Liver (tissue), 9 donors: ENCODE measurements around the gene TXLNA. TPM values are rescaled to one million over a fixed set of nuclear protein-coding genes. Genes with fewer than 3 reads are reported as not detected.

Source experiments
- DNase-seq: peaks from one replicate; pipeline ENCODE4 v3.0.0-alpha.2; 2017; ENCODE audit warnings: low spot score
- H3K27ac ChIP-seq, 2 donors: one replicate each; pipeline ENCODE4 v1.7.0; 2013; ENCODE audit warnings: inconsistent platforms in 2 of 2, low read length in 2 of 2, control low read depth in 1 of 2, low read depth in 1 of 2, mild to moderate bottlenecking in 1 of 2
- H3K27me3 ChIP-seq, 4 donors: one replicate each; pipeline versions ENCODE4 v1.6.1 to v1.7.0; 2013; ENCODE audit warnings: low read length in 3 of 4, inconsistent platforms in 1 of 4, mild to moderate bottlenecking in 1 of 4, moderate library complexity in 1 of 4; ENCODE audit not compliant: control insufficient read depth in 4 of 4, insufficient read depth in 4 of 4
- H3K36me3 ChIP-seq, 4 donors: one replicate each; pipeline versions ENCODE4 v1.6.1 to v1.7.0; 2013; ENCODE audit warnings: low read length in 3 of 4, mild to moderate bottlenecking in 3 of 4, low read depth in 1 of 4, moderate library complexity in 1 of 4; ENCODE audit not compliant: control insufficient read depth in 4 of 4, insufficient read depth in 3 of 4
- H3K4me1 ChIP-seq, 4 donors: one replicate each; pipeline versions ENCODE4 v1.6.1 to v1.7.0; 2013; ENCODE audit warnings: low read length in 3 of 4, mild to moderate bottlenecking in 3 of 4, moderate library complexity in 1 of 4; ENCODE audit not compliant: control insufficient read depth in 4 of 4, insufficient read depth in 4 of 4
- H3K4me3 ChIP-seq, 3 donors: one replicate each; pipeline versions ENCODE4 v1.6.1 to v1.7.0; 2013; ENCODE audit warnings: low read length in 3 of 3, control low read depth in 1 of 3, low read depth in 1 of 3, mild to moderate bottlenecking in 1 of 3
- H3K9ac ChIP-seq, 2 donors: one replicate each; pipeline ENCODE4 v1.7.0; 2013; ENCODE audit warnings: low read length in 2 of 2, mild to moderate bottlenecking in 2 of 2, moderate library complexity in 2 of 2, control low read depth in 1 of 2, low read depth in 1 of 2
- H3K9me3 ChIP-seq, 4 donors: one replicate each; pipeline versions ENCODE4 v1.6.1 to v1.7.0; 2013; ENCODE audit warnings: low read length in 3 of 4; ENCODE audit not compliant: control insufficient read depth in 4 of 4
- ATF3 ChIP-seq: IDR thresholded peaks from 2 replicates; pipeline ENCODE4 v1.6.1; 2016; ENCODE audit warnings: antibody characterized with exemption
- CTCF ChIP-seq: fragments of 150-350 bp; IDR thresholded peaks from 2 replicates; pipeline ENCODE4 v1.5.1; 2017; ENCODE audit warnings: improper control_type of control experiment, low read depth, low read length; ENCODE audit not compliant: missing input control
- EGR1 ChIP-seq, 2 donors: IDR thresholded peaks; 2 replicates each; pipeline ENCODE4 v1.6.1; 2016 to 2018; ENCODE audit warnings: antibody characterized with exemption in 2 of 2, low read depth in 2 of 2
- FOXA1 ChIP-seq: IDR thresholded peaks from 2 replicates; pipeline ENCODE4 v1.6.1; 2016; ENCODE audit warnings: antibody characterized with exemption
- FOXA2 ChIP-seq: IDR thresholded peaks from 2 replicates; pipeline ENCODE4 v1.6.1; 2016; ENCODE audit warnings: antibody characterized with exemption
- GABPA ChIP-seq, 2 donors: IDR thresholded peaks in 1 of 2; conservative IDR thresholded peaks in 1 of 2; 2 replicates each; pipeline ENCODE4 v1.6.1; 2016; ENCODE audit warnings: antibody characterized with exemption in 2 of 2, mild to moderate bottlenecking in 1 of 2, moderate library complexity in 1 of 2
- HNF4A ChIP-seq, 2 donors: conservative IDR thresholded peaks; 2 replicates each; pipeline ENCODE4 v1.6.1; 2016; ENCODE audit warnings: antibody characterized with exemption in 2 of 2, mild to moderate bottlenecking in 2 of 2
- HNF4G ChIP-seq: IDR thresholded peaks from 2 replicates; pipeline ENCODE4 v1.6.1; 2016; ENCODE audit warnings: antibody characterized with exemption
- JUND ChIP-seq, 2 donors: IDR thresholded peaks; 2 replicates each; pipeline ENCODE4 v1.6.1; 2016; ENCODE audit warnings: antibody characterized with exemption in 2 of 2
- MAX ChIP-seq: IDR thresholded peaks from 2 replicates; pipeline ENCODE4 v1.6.1; 2016; ENCODE audit warnings: antibody characterized with exemption
- NR2F2 ChIP-seq: IDR thresholded peaks from 2 replicates; pipeline ENCODE4 v1.6.1; 2016; ENCODE audit warnings: antibody characterized with exemption
- RAD21 ChIP-seq, 2 donors: IDR thresholded peaks; 2 replicates each; pipeline ENCODE4 v1.6.1; 2016; ENCODE audit warnings: antibody characterized with exemption in 2 of 2, mild to moderate bottlenecking in 2 of 2
- REST ChIP-seq: IDR thresholded peaks from 2 replicates; pipeline ENCODE4 v1.6.1; 2016; ENCODE audit warnings: antibody characterized with exemption, mild to moderate bottlenecking
- RXRA ChIP-seq, 2 donors: IDR thresholded peaks; 2 replicates each; pipeline ENCODE4 v1.6.1; 2017 to 2018; ENCODE audit warnings: antibody characterized with exemption in 2 of 2, mild to moderate bottlenecking in 1 of 2
- SP1 ChIP-seq: IDR thresholded peaks from 2 replicates; pipeline ENCODE4 v1.6.1; 2018; ENCODE audit warnings: antibody characterized with exemption, mild to moderate bottlenecking
- TAF1 ChIP-seq: conservative IDR thresholded peaks from 2 replicates; pipeline ENCODE4 v1.6.1; 2016; ENCODE audit warnings: antibody characterized with exemption, mild to moderate bottlenecking
- YY1 ChIP-seq: IDR thresholded peaks from 2 replicates; pipeline ENCODE4 v1.6.1; 2016; ENCODE audit warnings: antibody characterized with exemption, mild to moderate bottlenecking
- ZBTB33 ChIP-seq: IDR thresholded peaks from 2 replicates; pipeline ENCODE4 v1.6.1; 2016; ENCODE audit warnings: antibody characterized with exemption
- WGBS: extraction: QIAGEN DNeasy Blood & Tissue Kit; methylation state at CpG from one replicate; pipeline ENCODE4 v1.1.7; 2013; 5-methylcytosine and 5-hydroxymethylcytosine counted together
- polyA plus RNA-seq, 2 donors: library from polyadenylated mRNA; stranded (reverse) in 1 of 2; unstranded in 1 of 2; fragments of 200-250 nt in 1 of 2; fragments of >200 nt in 1 of 2; fragmentation: Nextera tagmentation in 1 of 2; extraction: Ambion mirVana in 1 of 2; gene quantifications; one replicate each; pipeline versions ENCODE4 v1.2.1 to v1.2.3, GENCODE V29; 2013 to 2015
- total RNA-seq, 2 donors: library from RNA; depleted of rRNA; stranded (reverse); fragments of >200 nt; gene quantifications; one replicate each; pipeline ENCODE4 v1.2.3, GENCODE V29; 2014
- donor health status: healthy.
- donor health status: healthy.
- donor health status: healthy.
- donor health status: healthy.
- donor health status: healthy.

Gene TXLNA
- total and polyA plus RNA-seq, 4 donors: 17.9 to 46.7 (median 28.9) TPM

GRCh38 chr1:32179193-32179442 is 357 bp upstream of the TXLNA start:
- TF ChIP-seq RAD21 (IDR thresholded peaks at IDR 0.05) (no peak), REST (no peak), HNF4A (conservative IDR thresholded peaks at IDR 0.05) (no peak), SP1 (no peak), GABPA (IDR thresholded peaks at IDR 0.05 in 1 of 2, conservative IDR thresholded peaks at IDR 0.05 in 1 of 2) (no peak), MAX (no peak), FOXA2 (no peak), FOXA1 (no peak), HNF4G (no peak), NR2F2 (no peak), RXRA (IDR thresholded peaks at IDR 0.05) (no peak), ZBTB33 (no peak), ATF3 (no peak), TAF1 (no peak), EGR1 (IDR thresholded peaks at IDR 0.05; ENCODE audit: low read depth in 2 of 2) (no peak), JUND (IDR thresholded peaks at IDR 0.05) (no peak), CTCF (no peak), YY1 (no peak)
- peak overlapping the region; percentile 62 to 65 for H3K9ac ChIP-seq
- peaks cover 0 to 8% (median 4%) of the 10 kb centered on the region in 4 donors for H3K36me3 ChIP-seq
- peak overlapping the region; percentile 87 to 98 for H3K27ac ChIP-seq
- no peaks in the 10 kb centered on the region for H3K9me3 ChIP-seq
- peak overlapping the region; percentile 68 to 87 (median 78) for H3K4me3 ChIP-seq
- H3K4me1 ChIP-seq: peaks cover 17 to 47% (median 40%) of the 10 kb centered on the region in 4 donors
- H3K27me3 ChIP-seq: no peaks in the 10 kb centered on the region
- 16% methylated on average over 7 of the region's 7 CpGs for WGBS
- no peak for DNase-seq
